GM12878 (cell line): ENCODE measurements around the gene NAA25. TPM values are rescaled to one million over a fixed set of nuclear protein-coding genes. Genes with fewer than 3 reads are reported as not detected.
A peak's percentile ranks its signal among the peaks of the same experiment; 100 is the strongest.

Source experiments
- ATAC-seq: fragments of 200-7000 bp; cut with Tn5 transposase; 3 replicates; pipeline ENCODE4 v1.9.1; 2020; ENCODE audit warnings: mild to moderate bottlenecking, moderate library complexity
- BruUV-seq: library from RNA; stranded (reverse); fragments of 400-500 nt; replicated peaks from 2 replicates; lab custom pipeline; 2021; lab: Mats Ljungman, UMichigan
- CTCF ChIA-PET: fragments of 300-600 bp; sonication (Branson Sonifier 250); formaldehyde crosslinking; extraction: SDS; loops from one replicate; lab custom pipeline; 2021; ENCODE audit warnings: inconsistent platforms; lab: Yijun Ruan, JAX
- POLR2A ChIA-PET: fragments of 350-600 bp; formaldehyde crosslinking; extraction: SDS; loops from one replicate; lab custom pipeline; 2021; ENCODE audit warnings: inconsistent platforms; lab: Charles Lee
- RAD21 ChIA-PET: fragments of 300-600 bp; sonication (Branson Sonifier 250); formaldehyde crosslinking; loops from one replicate; lab custom pipeline; 2023; ENCODE audit warnings: antibody characterized with exemption; ENCODE audit not compliant: unreplicated experiment; lab: Charles Lee
- SMC1A ChIA-PET: fragments of 300-600 bp; sonication (Branson Sonifier 250); formaldehyde crosslinking; loops from one replicate; lab custom pipeline; 2023; ENCODE audit not compliant: unreplicated experiment, uncharacterized antibody; lab: Charles Lee
- DNase-seq: peaks from one replicate; pipeline ENCODE4 v3.0.0-alpha.2; 2011; ENCODE audit warnings: low read depth, low spot score
- FAIRE-seq: peaks from 3 replicates; lab custom pipeline; 2011; peaks lifted over from hg19 to GRCh38; lab: Jason Lieb, UNC
- H2AFZ ChIP-seq: 2 replicates; pipeline ENCODE4 v1.6.0; 2011; ENCODE audit warnings: low read depth, low read length, control low read depth; ENCODE audit not compliant: control insufficient read depth
- H3K27ac ChIP-seq: 2 replicates; pipeline ENCODE4 v1.5.1; 2011; ENCODE audit warnings: control low read depth; ENCODE audit not compliant: control insufficient read depth, insufficient read depth
- H3K27me3 ChIP-seq, 2 experiments: replicated peaks in 1 of 2; 2 replicates each; pipeline versions ENCODE4 v1.6.0 to v1.6.1; 2011; ENCODE audit warnings: low read length in 1 of 2; ENCODE audit not compliant: control insufficient read depth in 2 of 2, insufficient read depth in 2 of 2
- H3K36me3 ChIP-seq, 2 experiments: 2 replicates each; pipeline ENCODE4 v1.5.1; 2011; ENCODE audit warnings: low read length in 1 of 2; ENCODE audit not compliant: control insufficient read depth in 2 of 2, insufficient read depth in 2 of 2
- H3K4me1 ChIP-seq: 2 replicates; pipeline ENCODE4 v1.6.1; 2011; ENCODE audit warnings: mild to moderate bottlenecking, low read length, moderate library complexity, mixed read lengths; ENCODE audit not compliant: control insufficient read depth, insufficient read depth
- H3K4me2 ChIP-seq: 2 replicates; pipeline ENCODE4 v1.6.0; 2011; ENCODE audit warnings: control low read depth; ENCODE audit not compliant: control insufficient read depth, insufficient read depth
- H3K4me3 ChIP-seq: fragments of 200-600 bp; sonication (generic); 2 replicates; pipeline ENCODE4 v1.5.1; 2016
- H3K79me2 ChIP-seq: 2 replicates; pipeline ENCODE4 v1.6.0; 2011; ENCODE audit warnings: low read length; ENCODE audit not compliant: control insufficient read depth, insufficient read depth
- H3K9ac ChIP-seq: 2 replicates; pipeline ENCODE4 v1.8.0; 2011; ENCODE audit warnings: low read length, control low read depth, mixed read lengths; ENCODE audit not compliant: control insufficient read depth, insufficient read depth
- H3K9me3 ChIP-seq: replicated peaks from 3 replicates; pipeline ENCODE4 v1.5.1; 2011; ENCODE audit warnings: mild to moderate bottlenecking, low read length; ENCODE audit not compliant: control insufficient read depth, insufficient read depth
- H4K20me1 ChIP-seq: 2 replicates; pipeline ENCODE4 v1.6.0; 2011; ENCODE audit not compliant: control insufficient read depth, insufficient read depth
- ATF3 ChIP-seq: IDR thresholded peaks from 2 replicates; pipeline ENCODE4 v1.6.1; 2011; ENCODE audit warnings: low read depth, mild to moderate bottlenecking, low read length, moderate library complexity, borderline replicate concordance; ENCODE audit errors: extremely low read depth
- DPF2 ChIP-seq: fragments of 450-650 bp; IDR thresholded peaks from 2 replicates; pipeline ENCODE4 v1.6.1; 2017; ENCODE audit warnings: mild to moderate bottlenecking
- IKZF1 ChIP-seq: fragments of 450-650 bp; conservative IDR thresholded peaks from 2 replicates; pipeline ENCODE4 v1.6.1; 2017; ENCODE audit warnings: antibody characterized with exemption, mild to moderate bottlenecking
- NFYB ChIP-seq: IDR thresholded peaks from 2 replicates; pipeline ENCODE4 v1.6.1; 2011; ENCODE audit warnings: low read depth, mild to moderate bottlenecking, low read length, improper control_type of control experiment, moderate library complexity; ENCODE audit not compliant: insufficient read depth
- NR2C1 ChIP-seq: fragments of 450-650 bp; IDR thresholded peaks from 2 replicates; pipeline ENCODE4 v1.6.1; 2017; ENCODE audit warnings: antibody characterized with exemption, mild to moderate bottlenecking, moderate library complexity
- POLR2AphosphoS2 ChIP-seq: IDR thresholded peaks from 2 replicates; pipeline ENCODE4 v1.6.1; 2011; ENCODE audit warnings: low read depth, mild to moderate bottlenecking, low read length, improper control_type of control experiment, moderate library complexity
- RAD21 ChIP-seq: IDR thresholded peaks from 2 replicates; pipeline ENCODE4 v1.6.1; 2011; ENCODE audit warnings: mild to moderate bottlenecking, low read depth, low read length, moderate library complexity; ENCODE audit not compliant: insufficient read depth
- TCF12 ChIP-seq: IDR thresholded peaks from 2 replicates; pipeline ENCODE4 v1.6.1; 2011; ENCODE audit warnings: low read depth, mild to moderate bottlenecking, low read length
- YBX1 ChIP-seq: fragments of 450-650 bp; IDR thresholded peaks from 2 replicates; pipeline ENCODE4 v1.6.1; 2016; ENCODE audit warnings: antibody characterized with exemption
- ZNF207 ChIP-seq: fragments of 450-650 bp; IDR thresholded peaks from 2 replicates; pipeline ENCODE4 v1.6.1; 2014; ENCODE audit warnings: antibody characterized with exemption, mild to moderate bottlenecking, borderline replicate concordance
- ZSCAN29 ChIP-seq: fragments of 450-650 bp; IDR thresholded peaks from 2 replicates; pipeline ENCODE4 v1.6.1; 2017; ENCODE audit warnings: mild to moderate bottlenecking, moderate library complexity
- WGBS: methylation state at CpG from one replicate; pipeline ENCODE4 v1.1.6; 2016; ENCODE audit warnings: low lambda C conversion rate; ENCODE audit not compliant: insufficient replicate concordance, insufficient coverage; ENCODE audit errors: missing lambda C conversion rate; 5-methylcytosine and 5-hydroxymethylcytosine counted together
- in situ Hi-C: fragments of 300-500 bp; cut with MboI; formaldehyde crosslinking; loops from 9 replicates; pipeline ENCODE4 v1.14.3; 2018; ENCODE audit warnings: mixed read lengths
- intact Hi-C: fragments of 100-400 bp; cut with micrococcal nuclease; formaldehyde crosslinking; loops from one replicate; pipeline ENCODE4 v1.14.2; 2022; ENCODE audit not compliant: unreplicated experiment
- polyA plus RNA-seq, 11 experiments: library from polyadenylated mRNA; depleted of rRNA in 4 of 11; unstranded in 6 of 11; stranded (reverse) in 5 of 11; fragments of >200 nt; fragmentation: Nextera tagmentation in 4 of 11; fragmentation: Illumina TruSeq in 1 of 11; extraction: Ambion mirVana in 4 of 11; extraction: Trizol in 1 of 11; gene quantifications; 1 replicate in 1 of 11; 2 replicates in 10 of 11; pipeline versions ENCODE4 v1.2.1 to v1.2.3, GENCODE V29; 2011 to 2016; ENCODE audit warnings: inconsistent platforms in 2 of 11, missing spikeins in 2 of 11, low read depth in 1 of 11
- total RNA-seq, 4 experiments: library from RNA; depleted of rRNA in 3 of 4; stranded (reverse); fragments of >200 nt in 3 of 4; fragmentation: Illumina TruSeq in 1 of 4; extraction: Trizol in 1 of 4; gene quantifications; 2 replicates each; pipeline versions ENCODE4 v1.2.1 to v1.2.3, GENCODE V29; 2013 to 2021
- TF ChIP-seq, protein P1 (sequence below): fragments of 450-650 bp; IDR thresholded peaks from 2 replicates; pipeline ENCODE4 v1.6.1; 2017; ENCODE audit warnings: mild to moderate bottlenecking, low read depth, inconsistent platforms; ENCODE audit not compliant: poor library complexity, severe bottlenecking
- TF ChIP-seq, protein P2 (sequence below): fragments of 450-650 bp; IDR thresholded peaks from 2 replicates; pipeline ENCODE4 v1.6.1; 2018; ENCODE audit warnings: borderline replicate concordance, mild to moderate bottlenecking; ENCODE audit not compliant: partially characterized antibody

NAA25 gene
- total and polyA plus RNA-seq, 10 of the 15 experiments (the other 5 are each of a cell fraction or from before 2014, with no cell fraction given): 15.0 to 39.2 (median 29.4) TPM

GRCh38 chr12:112125250-112125999, 16.8 kb upstream of the NAA25 start, which contains the start of gene TRAFD1:
TSS of gene TRAFD1 (plus strand) at chr12:112125560. CDS start at chr12:112130523, 4,963 bp downstream.
- peak; percentile 86 for FAIRE-seq
- CTCF ChIA-PET: interaction anchor here (0.8 to 2.1 kb wide), 10 partner anchors 9 to 181 kb away, joined by 3 to 7 read pairs (median 4); partner anchors contain the start of genes ERP29 and TMEM116
- peak; percentile 99 for ATAC-seq
- WGBS: 1% methylated on average over 63 of the region's 63 CpGs
- H3K36me3 ChIP-seq: no peaks in the 10 kb centered on the region
- H3K4me3 ChIP-seq: peak within 1 kb of the TSS; percentile 98
- H4K20me1 ChIP-seq: no peaks in the 10 kb centered on the region
- BruUV-seq: TSS peak; percentile 80
- in situ Hi-C loops (no loop called here), intact Hi-C loops (loop anchor here (5.0 kb wide), 1 partner anchor 113 kb away; the partner anchor contains the start of genes ERP29 and TMEM116)
- SMC1A ChIA-PET: interaction anchor here (0.8 to 6.6 kb wide), 13 partner anchors 8 to 286 kb away, joined by 3 to 72 read pairs (median 4); partner anchors contain the start of gene NAA25
- peak within 1 kb of the TSS; percentile 92 for H3K9ac ChIP-seq
- peak; percentile 92 for DNase-seq
- RAD21 ChIA-PET: interaction anchor here (0.8 to 2.8 kb wide), 10 partner anchors 9 to 262 kb away, joined by 4 to 23 read pairs (median 5); partner anchors contain the start of genes ERP29 and TMEM116
- H2AFZ ChIP-seq: peak within 1 kb of the TSS; percentile 83
- POLR2A ChIA-PET: interaction anchor here (0.6 to 11.5 kb wide), 14 partner anchors 10 to 1757 kb away, joined by 3 to 161 read pairs (median 4); partner anchors contain the start of gene NAA25
- H3K9me3 ChIP-seq: no peaks in the 10 kb centered on the region
- H3K4me1 ChIP-seq: peaks cover 19% of the 10 kb centered on the region
- no peaks in the 10 kb centered on the region for H3K27me3 ChIP-seq
- peaks cover 45% of the 10 kb centered on the region for H3K79me2 ChIP-seq
- H3K4me2 ChIP-seq: peak within 1 kb of the TSS; percentile 99
- peak within 1 kb of the TSS; percentile 72 for H3K27ac ChIP-seq
- TF ChIP-seq NFYB: peak; percentile 93
- no peak for TF ChIP-seq ATF3
- TF ChIP-seq RAD21: no peak
- peak; percentile 99 for TF ChIP-seq DPF2
- TF ChIP-seq, protein P1, sequence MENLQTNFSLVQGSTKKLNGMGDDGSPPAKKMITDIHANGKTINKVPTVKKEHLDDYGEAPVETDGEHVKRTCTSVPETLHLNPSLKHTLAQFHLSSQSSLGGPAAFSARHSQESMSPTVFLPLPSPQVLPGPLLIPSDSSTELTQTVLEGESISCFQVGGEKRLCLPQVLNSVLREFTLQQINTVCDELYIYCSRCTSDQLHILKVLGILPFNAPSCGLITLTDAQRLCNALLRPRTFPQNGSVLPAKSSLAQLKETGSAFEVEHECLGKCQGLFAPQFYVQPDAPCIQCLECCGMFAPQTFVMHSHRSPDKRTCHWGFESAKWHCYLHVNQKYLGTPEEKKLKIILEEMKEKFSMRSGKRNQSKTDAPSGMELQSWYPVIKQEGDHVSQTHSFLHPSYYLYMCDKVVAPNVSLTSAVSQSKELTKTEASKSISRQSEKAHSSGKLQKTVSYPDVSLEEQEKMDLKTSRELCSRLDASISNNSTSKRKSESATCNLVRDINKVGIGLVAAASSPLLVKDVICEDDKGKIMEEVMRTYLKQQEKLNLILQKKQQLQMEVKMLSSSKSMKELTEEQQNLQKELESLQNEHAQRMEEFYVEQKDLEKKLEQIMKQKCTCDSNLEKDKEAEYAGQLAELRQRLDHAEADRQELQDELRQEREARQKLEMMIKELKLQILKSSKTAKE: no peak
- TF ChIP-seq ZNF207: 0 out of 2 replicates have a peak, but pooled peaks have one; percentile 26
- no peak for TF ChIP-seq NR2C1
- no peak for TF ChIP-seq ZSCAN29
- peak; percentile 97 for TF ChIP-seq POLR2AphosphoS2
- TF ChIP-seq YBX1: no peak
- TF ChIP-seq IKZF1: peak; percentile 78
- 0 out of 2 replicates have a peak, but pooled peaks have one; percentile 12 for TF ChIP-seq TCF12
- TF ChIP-seq, protein P2, sequence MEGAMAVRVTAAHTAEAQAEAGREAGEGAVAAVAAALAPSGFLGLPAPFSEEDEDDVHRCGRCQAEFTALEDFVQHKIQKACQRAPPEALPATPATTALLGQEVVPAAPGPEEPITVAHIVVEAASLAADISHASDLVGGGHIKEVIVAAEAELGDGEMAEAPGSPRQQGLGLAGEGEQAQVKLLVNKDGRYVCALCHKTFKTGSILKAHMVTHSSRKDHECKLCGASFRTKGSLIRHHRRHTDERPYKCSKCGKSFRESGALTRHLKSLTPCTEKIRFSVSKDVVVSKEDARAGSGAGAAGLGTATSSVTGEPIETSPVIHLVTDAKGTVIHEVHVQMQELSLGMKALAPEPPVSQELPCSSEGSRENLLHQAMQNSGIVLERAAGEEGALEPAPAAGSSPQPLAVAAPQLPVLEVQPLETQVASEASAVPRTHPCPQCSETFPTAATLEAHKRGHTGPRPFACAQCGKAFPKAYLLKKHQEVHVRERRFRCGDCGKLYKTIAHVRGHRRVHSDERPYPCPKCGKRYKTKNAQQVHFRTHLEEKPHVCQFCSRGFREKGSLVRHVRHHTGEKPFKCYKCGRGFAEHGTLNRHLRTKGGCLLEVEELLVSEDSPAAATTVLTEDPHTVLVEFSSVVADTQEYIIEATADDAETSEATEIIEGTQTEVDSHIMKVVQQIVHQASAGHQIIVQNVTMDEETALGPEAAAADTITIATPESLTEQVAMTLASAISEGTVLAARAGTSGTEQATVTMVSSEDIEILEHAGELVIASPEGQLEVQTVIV: peak; percentile 76
